Measurements from ENCODE around the gene DLG4. TPM values are rescaled to one million over a fixed set of nuclear protein-coding genes. Genes with fewer than 3 reads are reported as not detected.

The DLG4 gene
- total RNA-seq, 2 experiments from 2014 or later: 9.4 to 9.5 TPM

- Mint-ChIP-seq H3K4me3 (peak overlapping the region; percentile 77), H3K4me1 (peaks cover 67% of the 10 kb centered on the region), H3K27me3 (peaks cover 10% of the 10 kb centered on the region), H3K9me3 (no peaks in the 10 kb centered on the region), H3K27ac (peak overlapping the region; percentile 89), H3K36me3 (ENCODE audit: low read depth) (no peaks in the 10 kb centered on the region)
- ChIA-PET POLR2A (no interaction called here), CTCF (interaction anchor here (0.9 to 2.0 kb wide), 6 partner anchors 9 to 169 kb away, joined by 3 to 7 read pairs (median 4); partner anchors contain the start of gene DVL2)
- no peak for DNase-seq
These were observed 4.4 kb downstream of the DLG4 start for GRCh38 chr17:7215136-7215638.

- peak; percentile 99 for DNase-seq
- no peaks in the 10 kb centered on the region for H3K36me3 Mint-ChIP-seq (ENCODE audit: low read depth)
- POLR2A ChIA-PET: no interaction called here
- peak overlapping the region; percentile 89 for H3K27ac Mint-ChIP-seq
- CTCF ChIA-PET: interaction anchor here (0.7 to 2.0 kb wide), 11 partner anchors 10 to 194 kb away, joined by 3 to 7 read pairs (median 3); partner anchors contain the start of genes DVL2 and PHF23
- H3K4me1 Mint-ChIP-seq: peaks cover 68% of the 10 kb centered on the region
- no peaks in the 10 kb centered on the region for H3K9me3 Mint-ChIP-seq
- peak overlapping the region; percentile 77 for H3K4me3 Mint-ChIP-seq
- H3K27me3 Mint-ChIP-seq: peaks cover 15% of the 10 kb centered on the region
These were observed 5.1 kb downstream of the DLG4 start for GRCh38 chr17:7214300-7215135.

- Mint-ChIP-seq H3K4me1 (peaks cover 62% of the 10 kb centered on the region), H3K27ac (peak overlapping the region; percentile 89), H3K36me3 (ENCODE audit: low read depth) (no peaks in the 10 kb centered on the region), H3K4me3 (peak overlapping the region; percentile 77), H3K9me3 (no peaks in the 10 kb centered on the region), H3K27me3 (peaks cover 15% of the 10 kb centered on the region)
- DNase-seq: peak; percentile 81
- ChIA-PET CTCF (interaction anchor here (0.7 to 2.0 kb wide), 9 partner anchors 10 to 193 kb away, joined by 3 to 7 read pairs (median 3); partner anchors contain the start of genes DVL2 and PHF23), POLR2A (no interaction called here)
These were observed 5.7 kb downstream of the DLG4 start for GRCh38 chr17:7213895-7214299.

GRCh38 chr17:7211491-7212273 lies 8.0 kb downstream of the DLG4 start:
- H3K9me3 Mint-ChIP-seq: no peaks in the 10 kb centered on the region
- H3K27ac Mint-ChIP-seq: no peak overlapping the region
- H3K27me3 Mint-ChIP-seq: peaks cover 15% of the 10 kb centered on the region
- DNase-seq: no peak
- no peaks in the 10 kb centered on the region for H3K36me3 Mint-ChIP-seq (ENCODE audit: low read depth)
- H3K4me3 Mint-ChIP-seq: no peak overlapping the region
- CTCF ChIA-PET: no interaction called here
- POLR2A ChIA-PET: no interaction called here
- peaks cover 48% of the 10 kb centered on the region for H3K4me1 Mint-ChIP-seq

- ChIA-PET CTCF (interaction anchor here (1.5 kb wide), 1 partner anchor 10 kb away, joined by 3 read pairs; no protein-coding TSS in a partner anchor), POLR2A (no interaction called here)
- H3K27ac Mint-ChIP-seq: no peak overlapping the region
- H3K4me3 Mint-ChIP-seq: no peak overlapping the region
- no peaks in the 10 kb centered on the region for H3K9me3 Mint-ChIP-seq
- peaks cover 15% of the 10 kb centered on the region for H3K27me3 Mint-ChIP-seq
- DNase-seq: no peak
- H3K36me3 Mint-ChIP-seq (ENCODE audit: low read depth): no peaks in the 10 kb centered on the region
- peaks cover 49% of the 10 kb centered on the region for H3K4me1 Mint-ChIP-seq
These were observed 10.7 kb downstream of the DLG4 start for GRCh38 chr17:7208754-7209460.

GRCh38 chr17:7208027-7208571 lies 11.5 kb downstream of the DLG4 start:
- no peak for DNase-seq
- H3K27ac Mint-ChIP-seq: no peak overlapping the region
- peaks cover under 1% of the 10 kb centered on the region for H3K36me3 Mint-ChIP-seq (ENCODE audit: low read depth)
- peaks cover 15% of the 10 kb centered on the region for H3K27me3 Mint-ChIP-seq
- ChIA-PET POLR2A (no interaction called here), CTCF (interaction anchor here (0.7 to 1.6 kb wide), 2 partner anchors 12 to 128 kb away, joined by 3 read pairs; partner anchors contain the start of gene ACAP1)
- H3K9me3 Mint-ChIP-seq: no peaks in the 10 kb centered on the region
- peaks cover 47% of the 10 kb centered on the region for H3K4me1 Mint-ChIP-seq
- H3K4me3 Mint-ChIP-seq: no peak overlapping the region

- H3K4me1 Mint-ChIP-seq: peaks cover 45% of the 10 kb centered on the region
- CTCF ChIA-PET: interaction anchor here (0.7 to 1.6 kb wide), 5 partner anchors 11 to 129 kb away, joined by 3 to 4 read pairs (median 3); partner anchors contain the start of gene ACAP1
- H3K4me3 Mint-ChIP-seq: no peak overlapping the region
- H3K27me3 Mint-ChIP-seq: peaks cover 14% of the 10 kb centered on the region
- H3K9me3 Mint-ChIP-seq: no peaks in the 10 kb centered on the region
- peaks cover 2% of the 10 kb centered on the region for H3K36me3 Mint-ChIP-seq (ENCODE audit: low read depth)
- POLR2A ChIA-PET: no interaction called here
- H3K27ac Mint-ChIP-seq: no peak overlapping the region
- DNase-seq: no peak
These were observed 12.3 kb downstream of the DLG4 start for GRCh38 chr17:7207120-7208001.

GRCh38 chr17:7205561-7205960 lies 14.1 kb downstream of the DLG4 start:
- POLR2A ChIA-PET: no interaction called here
- Mint-ChIP-seq H3K36me3 (ENCODE audit: low read depth) (peaks cover 2% of the 10 kb centered on the region), H3K4me1 (peaks cover 37% of the 10 kb centered on the region), H3K9me3 (no peaks in the 10 kb centered on the region), H3K27me3 (peaks cover 6% of the 10 kb centered on the region), H3K27ac (peak overlapping the region; percentile 86), H3K4me3 (peak overlapping the region; percentile 69)
- CTCF ChIA-PET: interaction anchor here (1.0 kb wide), 1 partner anchor 10 kb away, joined by 4 read pairs; no protein-coding TSS in a partner anchor
- no peak for DNase-seq

GRCh38 chr17:7204828-7205461 lies 14.7 kb downstream of the DLG4 start:
- H3K4me1 Mint-ChIP-seq: peaks cover 34% of the 10 kb centered on the region
- DNase-seq: peak; percentile 93
- CTCF ChIA-PET: interaction anchor here (0.7 kb wide), 1 partner anchor 41 kb away, joined by 3 read pairs; no protein-coding TSS in a partner anchor
- H3K9me3 Mint-ChIP-seq: no peaks in the 10 kb centered on the region
- POLR2A ChIA-PET: no interaction called here
- H3K4me3 Mint-ChIP-seq: peak overlapping the region; percentile 69
- H3K36me3 Mint-ChIP-seq (ENCODE audit: low read depth): peaks cover 2% of the 10 kb centered on the region
- peak overlapping the region; percentile 86 for H3K27ac Mint-ChIP-seq
- H3K27me3 Mint-ChIP-seq: peaks cover 2% of the 10 kb centered on the region

GRCh38 chr17:7204336-7204735 lies 15.3 kb downstream of the DLG4 start:
- Mint-ChIP-seq H3K27ac (peak overlapping the region; percentile 86), H3K4me3 (peak overlapping the region; percentile 69), H3K9me3 (no peaks in the 10 kb centered on the region), H3K36me3 (ENCODE audit: low read depth) (peaks cover 2% of the 10 kb centered on the region), H3K27me3 (no peaks in the 10 kb centered on the region), H3K4me1 (peaks cover 34% of the 10 kb centered on the region)
- CTCF ChIA-PET: interaction anchor here (0.7 to 1.2 kb wide), 3 partner anchors 10 to 41 kb away, joined by 3 read pairs; no protein-coding TSS in a partner anchor
- POLR2A ChIA-PET: no interaction called here
- DNase-seq: no peak

- H3K4me1 Mint-ChIP-seq: peaks cover 32% of the 10 kb centered on the region
- ChIA-PET POLR2A (interaction anchor here (0.6 kb wide), 1 partner anchor 20 kb away, joined by 5 read pairs; no protein-coding TSS in a partner anchor), CTCF (interaction anchor here (0.6 to 1.2 kb wide), 4 partner anchors 11 to 102 kb away, joined by 3 to 5 read pairs (median 4); no protein-coding TSS in a partner anchor)
- no peaks in the 10 kb centered on the region for H3K27me3 Mint-ChIP-seq
- DNase-seq: no peak
- peak overlapping the region; percentile 64 for H3K27ac Mint-ChIP-seq
- peak overlapping the region; percentile 30 for H3K4me3 Mint-ChIP-seq
- H3K36me3 Mint-ChIP-seq (ENCODE audit: low read depth): peaks cover 2% of the 10 kb centered on the region
- no peaks in the 10 kb centered on the region for H3K9me3 Mint-ChIP-seq
These were observed 16.2 kb downstream of the DLG4 start for GRCh38 chr17:7203391-7203790.

Measured in activated CD4-positive, alpha-beta T cell treated with anti-CD3 and anti-CD28 coated beads, Interleukin-2, amount 10 ng/mL, durations not matched to agents 7 days and 5 days (primary cell).